ENCODE measurements around the gene CBR1.
A peak's percentile ranks its signal among the peaks of the same experiment; 100 is the strongest.
"Not testable (repeated sequence)": the region's sequence is repeated elsewhere in the genome, so short reads cannot be mapped to it uniquely, and the experiment has no call there.

CBR1 gene

GRCh38 chr21:36079010-36079649, 9.3 kb downstream of the CBR1 start:
- DNase-seq, result no peak

- no peak for DNase-seq
Observed at GRCh38 chr21:36079671-36080070, 9.8 kb downstream of the CBR1 start.

- DNase-seq, result peak in 10 of 56 donors; percentile 7 to 55 (median 22)
Observed at GRCh38 chr21:36080386-36080785, 10.6 kb downstream of the CBR1 start.

DNA sequence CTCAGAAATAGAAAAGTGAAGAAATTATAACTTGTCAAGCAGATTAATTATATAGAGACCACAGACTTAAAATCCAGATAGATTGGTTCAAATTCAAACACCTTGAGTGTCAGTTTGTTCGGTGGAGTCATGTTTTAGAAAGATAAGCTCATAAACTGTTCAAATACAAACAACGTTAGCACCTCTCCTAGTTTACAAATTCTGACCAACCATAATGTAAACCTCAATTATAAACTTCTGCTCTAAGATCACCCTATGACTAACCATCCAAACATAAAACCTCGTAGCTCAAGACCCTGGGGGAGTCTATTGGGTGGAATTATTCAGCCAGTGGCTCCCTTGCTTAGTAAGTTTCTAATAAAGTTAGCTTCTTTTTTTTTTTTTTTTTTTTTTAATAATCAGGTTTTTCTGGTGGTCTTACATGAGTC, 12.4 kb downstream of the CBR1 start:
- no peak for DNase-seq

- peak; percentile 10 to 96 (median 83) for DNase-seq
Observed at GRCh38 chr21:36087362-36088138, 17.7 kb downstream of the CBR1 start.

GRCh38 chr21:36089946-36090345, 20.1 kb downstream of the CBR1 start:
- no peak for DNase-seq

DNA sequence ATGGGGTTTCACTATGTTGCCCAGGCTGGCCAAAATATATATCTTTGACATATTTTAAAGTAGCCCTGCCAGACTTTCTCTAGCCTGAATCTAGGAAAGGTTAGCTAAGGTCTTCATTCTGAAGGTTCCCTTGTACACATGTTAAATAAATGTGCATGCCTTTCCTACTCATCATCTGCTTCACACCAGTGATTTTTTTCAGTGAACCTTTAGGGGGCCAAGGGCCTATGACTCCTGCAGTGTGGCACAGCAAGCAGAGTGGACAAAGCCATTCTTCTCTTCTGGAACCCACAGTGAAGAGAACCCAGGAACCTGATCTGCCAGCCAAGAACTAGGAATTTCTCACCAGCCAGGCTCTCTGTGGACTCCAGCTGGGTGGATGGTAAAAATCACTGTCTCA, 22.9 kb downstream of the CBR1 start:
- no peak for DNase-seq

DNA sequence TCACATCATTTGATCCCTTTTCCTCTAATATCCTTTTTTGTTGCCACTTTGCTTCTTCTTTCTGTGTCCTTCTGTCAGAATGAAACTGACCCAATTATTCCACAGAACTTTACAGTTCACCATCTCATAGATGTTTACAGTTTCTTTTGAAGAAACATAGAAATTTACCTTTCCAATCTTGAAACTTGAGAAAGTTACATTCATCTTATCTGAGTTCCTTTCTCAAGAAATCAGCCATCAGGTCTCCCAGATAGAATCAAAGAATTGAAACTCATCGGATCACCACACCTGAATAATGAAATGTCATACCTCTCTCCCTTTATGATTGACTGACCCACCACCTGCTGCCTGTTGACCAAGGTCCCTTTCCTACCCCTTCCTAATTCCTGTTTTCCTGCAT, 23.7 kb downstream of the CBR1 start:
- no peak for DNase-seq

- DNase-seq, result no peak
Observed at GRCh38 chr21:36096398-36097290, 26.8 kb downstream of the CBR1 start.

GRCh38 chr21:36097427-36098181, 27.8 kb downstream of the CBR1 start:
- DNase-seq, result no peak

- no peak for DNase-seq
Observed at GRCh38 chr21:36098182-36098532, 28.3 kb downstream of the CBR1 start.

DNA sequence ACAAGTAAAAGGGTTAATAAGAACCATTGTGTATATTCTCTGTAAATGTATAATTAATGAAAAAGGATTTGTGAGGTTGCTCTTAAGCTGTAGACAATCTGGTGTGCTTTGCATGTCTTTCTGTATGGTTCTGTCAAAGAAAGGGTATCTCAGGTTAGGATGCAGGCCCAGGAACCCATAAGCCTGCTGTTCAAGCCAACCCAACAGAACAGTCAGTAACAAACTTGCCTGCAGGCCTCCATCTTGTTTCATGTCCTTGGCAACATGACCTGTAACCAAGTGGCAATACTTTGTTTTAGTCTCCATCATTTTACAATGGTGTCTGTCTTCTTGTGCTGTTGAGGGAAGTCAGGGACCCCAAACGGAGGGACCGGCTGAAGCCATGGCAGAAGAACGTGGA, 29.2 kb downstream of the CBR1 start:
- no peak for DNase-seq

DNA sequence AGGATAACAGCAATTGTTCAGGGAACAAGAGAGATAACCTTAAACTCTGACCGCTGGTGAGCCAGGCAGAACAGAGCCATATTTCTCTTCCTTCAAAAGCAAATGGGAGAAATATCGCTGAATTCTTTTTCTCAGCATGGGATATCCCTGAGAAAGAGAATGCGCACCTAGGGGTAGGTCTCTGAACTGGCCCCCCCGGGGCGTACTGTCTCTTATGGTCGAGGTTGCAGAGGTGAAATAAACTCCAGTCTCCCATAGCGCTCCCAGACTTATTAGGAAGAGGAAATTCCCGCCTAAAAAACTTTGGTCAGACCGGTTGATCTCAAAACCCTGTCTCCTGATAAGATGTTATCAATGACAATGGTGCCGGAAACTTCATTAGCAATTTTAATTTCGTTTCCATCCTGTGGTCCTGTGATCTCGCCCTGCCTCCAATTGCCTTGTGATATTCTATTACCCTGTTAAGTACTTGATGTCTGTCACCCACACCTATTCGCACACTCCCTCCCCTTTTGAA, 29.9 kb downstream of the CBR1 start:
- DNase-seq, result not testable (repeated sequence)

GRCh38 chr21:36100971-36101641, 31.3 kb downstream of the CBR1 start:
- DNase-seq, result no peak

- no peak for DNase-seq
Observed at GRCh38 chr21:36103434-36103833, 33.6 kb downstream of the CBR1 start.

DNA sequence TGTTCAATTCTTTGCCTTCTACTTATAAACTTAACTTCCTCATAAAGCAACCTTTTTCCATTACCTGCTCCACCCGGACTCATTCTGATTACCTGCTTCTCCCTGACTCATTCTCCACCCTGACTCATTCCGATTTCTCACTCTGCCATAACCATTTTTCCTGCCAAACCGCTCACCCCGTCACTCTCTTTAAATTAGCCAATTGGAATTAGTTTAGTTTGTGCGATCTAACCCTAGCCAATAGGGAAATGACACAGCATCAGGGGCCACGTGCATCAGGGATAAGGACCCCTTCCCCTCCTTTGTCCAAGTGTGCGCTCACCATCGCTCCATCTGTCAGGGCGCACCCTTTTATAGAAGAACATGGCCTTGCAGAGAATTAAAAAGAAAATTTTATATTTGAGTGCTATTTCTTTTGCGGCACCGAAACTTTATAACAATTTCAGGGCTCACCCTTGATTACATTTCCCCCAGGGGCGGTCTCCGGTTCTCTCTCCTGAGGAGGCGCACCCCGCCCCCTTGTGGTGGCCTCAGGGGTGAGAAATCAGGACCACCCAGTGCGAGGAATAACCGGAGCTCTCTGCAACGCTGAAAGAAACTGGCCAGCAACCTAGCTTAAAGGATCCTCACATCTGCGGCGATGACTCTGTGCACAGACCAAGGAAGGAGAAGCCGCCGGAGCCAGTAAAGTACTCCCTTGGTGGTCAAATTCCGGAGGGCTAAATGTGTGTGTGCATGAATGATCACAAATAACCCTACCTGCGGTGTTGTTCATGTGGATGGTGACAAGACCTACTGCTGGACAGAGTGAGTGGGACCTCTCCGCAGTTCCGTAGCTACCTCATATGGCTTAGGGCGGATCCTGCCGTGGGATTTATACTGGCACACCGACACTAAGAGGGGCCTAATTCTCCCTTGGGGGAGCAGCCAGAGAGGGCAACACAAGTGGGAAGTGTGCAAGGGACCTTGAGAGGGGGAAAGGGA, 34.8 kb downstream of the CBR1 start:
- peak in 54 of 56 donors; percentile 10 to 89 (median 67) for DNase-seq

GRCh38 chr21:36105327-36105842, 35.6 kb downstream of the CBR1 start:
- peak in 3 of 56 donors; percentile 28 to 40 (median 33) for DNase-seq

GRCh38 chr21:36109868-36110267, 40.0 kb downstream of the CBR1 start:
- no peak for DNase-seq

- DNase-seq, result no peak
Observed at GRCh38 chr21:36111238-36111637, 41.4 kb downstream of the CBR1 start.

Measured in nucleus accumbens (tissue), 56 donors.